B cell (primary cell): ENCODE measurements around the gene MMP15. TPM values are rescaled to one million over a fixed set of nuclear protein-coding genes. Genes with fewer than 3 reads are reported as not detected.

ENCODE experiments used
- ATAC-seq: fragments of 200-7000 bp; cut with Tn5 transposase; one replicate; pipeline ENCODE4 v1.10.0; 2021; ENCODE audit warnings: low read depth, mild to moderate bottlenecking, moderate number of reproducible peaks, moderate library complexity
- CTCF ChIA-PET: fragments of 350-600 bp; sonication (Branson Sonifier 250); formaldehyde crosslinking; loops from one replicate; lab custom pipeline; 2021; ENCODE audit warnings: antibody characterized with exemption, inconsistent platforms; lab: Charles Lee
- POLR2A ChIA-PET: fragments of 350-600 bp; sonication (Branson Sonifier 250); formaldehyde crosslinking; loops from one replicate; lab custom pipeline; 2021; ENCODE audit warnings: antibody characterized with exemption; lab: Charles Lee
- DNase-seq: peaks from one replicate; pipeline ENCODE4 v3.0.0; 2013
- H2AFZ ChIP-seq: 2 replicates; pipeline ENCODE4 v1.6.1; 2012; ENCODE audit warnings: mild to moderate bottlenecking, low read depth, low read length; ENCODE audit not compliant: insufficient read depth, poor library complexity, severe bottlenecking
- H3K27ac ChIP-seq, 2 donors: 1 replicate in 1 of 2; 2 replicates in 1 of 2; pipeline ENCODE4 v1.5.1; 2012 to 2013; ENCODE audit warnings: low read length in 2 of 2, mild to moderate bottlenecking in 2 of 2, moderate library complexity in 1 of 2
- H3K27me3 ChIP-seq, 4 experiments: fragments of 200-600 bp in 1 of 4; sonication (generic) in 1 of 4; replicated peaks in 1 of 4; 1 replicate in 2 of 4; 2 replicates in 2 of 4; pipeline versions ENCODE4 v1.6.1 to v1.7.0; 2013 to 2016; ENCODE audit warnings: low read length in 3 of 4, mild to moderate bottlenecking in 2 of 4, mixed read lengths in 1 of 4, moderate library complexity in 1 of 4; ENCODE audit not compliant: insufficient read depth in 4 of 4, control insufficient read depth in 3 of 4; ENCODE audit errors: control extremely low read depth in 1 of 4
- H3K36me3 ChIP-seq, 2 experiments: replicated peaks in 1 of 2; 1 replicate in 1 of 2; 2 replicates in 1 of 2; pipeline versions ENCODE4 v1.6.1 to v1.7.1; 2013; ENCODE audit warnings: low read length in 1 of 2; ENCODE audit not compliant: insufficient read depth in 2 of 2, control insufficient read depth in 1 of 2; ENCODE audit errors: control extremely low read depth in 1 of 2, extremely low read depth in 1 of 2
- H3K4me1 ChIP-seq, 2 donors: fragments of 200-600 bp in 1 of 2; sonication (generic) in 1 of 2; 1 replicate in 1 of 2; 2 replicates in 1 of 2; pipeline versions ENCODE4 v1.5.1 to v1.6.1; 2013 to 2017; ENCODE audit warnings: low read length in 2 of 2; ENCODE audit not compliant: control insufficient read depth in 2 of 2, insufficient read depth in 2 of 2
- H3K4me2 ChIP-seq: replicated peaks from 2 replicates; pipeline ENCODE3; 2012; ENCODE audit warnings: mild to moderate bottlenecking, low read depth, low read length; ENCODE audit not compliant: poor library complexity, severe bottlenecking
- H3K4me3 ChIP-seq, 5 experiments: fragments of 200-600 bp in 1 of 5; sonication (generic) in 1 of 5; 1 replicate in 3 of 5; 2 replicates in 2 of 5; pipeline versions ENCODE4 v1.5.1 to v1.7.0; 2011 to 2016; ENCODE audit warnings: low read length in 4 of 5, mild to moderate bottlenecking in 4 of 5, low read depth in 2 of 5, control low read depth in 1 of 5, moderate library complexity in 1 of 5; ENCODE audit not compliant: insufficient read depth in 1 of 5; ENCODE audit errors: control extremely low read depth in 1 of 5, extremely low read depth in 1 of 5
- H3K79me2 ChIP-seq: fragments of 200-600 bp; sonication (generic); one replicate; pipeline ENCODE4 v1.6.0; 2016; ENCODE audit warnings: low read length; ENCODE audit not compliant: control insufficient read depth, insufficient read depth
- H3K9ac ChIP-seq: fragments of 200-600 bp; sonication (generic); 2 replicates; pipeline ENCODE4 v1.6.1; 2017; ENCODE audit warnings: mild to moderate bottlenecking, low read length, moderate library complexity
- H3K9me3 ChIP-seq, 3 donors: one replicate each; pipeline versions ENCODE4 v1.6.1 to v1.7.1; 2013; ENCODE audit warnings: low read length in 2 of 3; ENCODE audit not compliant: control insufficient read depth in 2 of 3, insufficient read depth in 1 of 3; ENCODE audit errors: control extremely low read depth in 1 of 3
- H4K20me1 ChIP-seq: 2 replicates; pipeline ENCODE4 v1.6.0; 2012; ENCODE audit warnings: mild to moderate bottlenecking, low read length; ENCODE audit not compliant: insufficient read depth, control insufficient read depth, poor library complexity, severe bottlenecking
- H3K27ac Mint-ChIP-seq: one replicate; pipeline ENCODE4 v1.8.0; 2021; ENCODE audit warnings: mixed read lengths
- H3K27me3 Mint-ChIP-seq: one replicate; pipeline ENCODE4 v1.8.0; 2021; ENCODE audit warnings: mixed read lengths
- H3K4me1 Mint-ChIP-seq: one replicate; pipeline ENCODE4 v1.8.0; 2021; ENCODE audit warnings: mixed read lengths
- H3K4me3 Mint-ChIP-seq: one replicate; pipeline ENCODE4 v1.8.0; 2021; ENCODE audit warnings: mixed read lengths
- H3K9me3 Mint-ChIP-seq: one replicate; pipeline ENCODE4 v1.8.0; 2022; ENCODE audit warnings: mixed read lengths; ENCODE audit not compliant: insufficient read depth
- EZH2 ChIP-seq: IDR thresholded peaks from 2 replicates; pipeline ENCODE4 v1.6.1; 2012; ENCODE audit warnings: borderline replicate concordance, low read depth, mild to moderate bottlenecking, moderate library complexity, low read length; ENCODE audit not compliant: insufficient read depth, poor library complexity, severe bottlenecking
- WGBS: methylation state at CpG from one replicate; pipeline ENCODE4 v1.1.5; 2013; ENCODE audit warnings: missing lambda C conversion rate; ENCODE audit not compliant: insufficient coverage; 5-methylcytosine and 5-hydroxymethylcytosine counted together
- intact Hi-C: fragments of 100-400 bp; cut with micrococcal nuclease; formaldehyde crosslinking; loops from one replicate; pipeline ENCODE4 v1.10.0; 2022
- polyA plus RNA-seq: library from polyadenylated mRNA; depleted of rRNA; stranded (reverse); fragments of >200 nt; gene quantifications from 2 replicates; pipeline ENCODE4 v1.2.3, GENCODE V29; 2012
- total RNA-seq, 2 donors: library from RNA; stranded (reverse); fragments of 120-200 nt in 1 of 2; gene quantifications; 1 replicate in 1 of 2; 2 replicates in 1 of 2; pipeline versions ENCODE4 v1.2.3 to v1.2.4, GENCODE V29; 2013 to 2022
- TF ChIP-seq, protein P1 (sequence below): fragments of 200-600 bp; IDR thresholded peaks from one replicate; pipeline ENCODE4 v1.8.0; 2022; ENCODE audit warnings: antibody characterized with exemption, mild to moderate bottlenecking

The MMP15 gene
- total and polyA plus RNA-seq, 2 donors (not counting 1 experiment from before 2014, with no cell fraction given): not detected

DNA sequence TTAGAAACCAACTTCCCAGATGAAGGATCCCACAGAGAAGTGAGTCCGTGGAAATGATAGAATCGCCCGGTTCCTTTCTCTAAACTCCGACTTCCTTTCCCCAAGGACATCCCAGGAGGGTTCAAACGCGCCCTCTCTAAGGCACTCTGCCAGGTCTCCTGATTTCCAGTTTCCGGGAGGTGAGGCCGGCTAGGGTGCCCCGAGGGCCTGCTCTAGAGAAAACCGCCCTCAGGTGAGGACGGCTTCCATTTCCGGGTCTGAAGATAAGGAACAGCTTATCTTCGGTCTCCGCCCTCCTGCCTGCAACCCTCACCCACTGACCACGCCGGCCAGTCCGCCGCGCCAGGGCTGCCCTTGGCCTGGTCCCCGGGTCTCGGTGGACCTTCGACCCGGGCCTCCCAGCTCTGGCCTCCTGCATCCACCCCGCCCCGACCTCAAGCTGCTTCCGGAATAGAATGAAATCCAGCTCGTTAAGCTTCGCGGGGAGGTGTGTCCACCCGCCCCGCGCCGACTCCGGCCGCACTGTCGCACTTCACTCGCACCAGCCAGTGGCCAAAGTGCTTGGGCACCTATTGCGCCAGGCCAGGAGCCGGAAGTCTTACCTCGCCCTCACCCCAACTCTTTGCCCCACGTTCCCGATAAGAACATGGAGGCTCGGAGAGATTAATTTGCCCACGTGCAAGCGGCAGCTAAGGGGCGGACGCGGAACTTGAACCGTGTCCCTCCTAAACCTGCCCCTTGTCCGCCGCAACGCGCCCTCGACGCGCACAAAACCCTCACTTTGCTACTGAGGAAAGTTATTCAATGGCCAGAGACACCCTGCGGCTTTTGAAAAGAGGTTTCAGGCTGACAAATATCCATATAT is 836 bp upstream of the MMP15 start:
- Histone ChIP-seq H4K20me1 (no peaks in the 10 kb centered on the region), H3K79me2 (no peaks in the 10 kb centered on the region), H2AFZ (peak overlapping the region; percentile 87), H3K27me3 (peaks cover 0 to 44% (median 11%) of the 10 kb centered on the region in 4 experiments), H3K4me2 (peak overlapping the region; percentile 98), H3K36me3 (no peaks in the 10 kb centered on the region), H3K9me3 (no peaks in the 10 kb centered on the region), H3K4me1 (peaks cover 25 to 26% of the 10 kb centered on the region in 2 donors), H3K27ac (no peak overlapping the region), H3K4me3 (peak overlapping the region; percentile 19 to 72 (median 58)), H3K9ac (peak overlapping the region; percentile 70)
- Mint-ChIP-seq H3K27me3 (peaks cover 26% of the 10 kb centered on the region), H3K4me1 (peaks cover 11% of the 10 kb centered on the region), H3K4me3 (peak overlapping the region; percentile 94), H3K27ac (peak overlapping the region; percentile 83), H3K9me3 (no peaks in the 10 kb centered on the region)
- DNase-seq: peak; percentile 40
- WGBS: 22% methylated on average over 56 of the region's 57 CpGs
- ATAC-seq: peak; percentile 10
- intact Hi-C loops: loop anchor here (10.0 kb wide), 1 partner anchor 460 kb away; no protein-coding TSS in a partner anchor
- ChIA-PET POLR2A (interaction anchor here (0.5 to 0.7 kb wide), 3 partner anchors 25 to 309 kb away, joined by 3 to 5 read pairs (median 3); no protein-coding TSS in a partner anchor), CTCF (interaction anchor here (0.6 to 1.9 kb wide), 7 partner anchors 23 to 282 kb away, joined by 3 to 8 read pairs (median 4); partner anchors contain the start of gene USB1)
- TF ChIP-seq EZH2: no peak
- TF ChIP-seq, protein P1, sequence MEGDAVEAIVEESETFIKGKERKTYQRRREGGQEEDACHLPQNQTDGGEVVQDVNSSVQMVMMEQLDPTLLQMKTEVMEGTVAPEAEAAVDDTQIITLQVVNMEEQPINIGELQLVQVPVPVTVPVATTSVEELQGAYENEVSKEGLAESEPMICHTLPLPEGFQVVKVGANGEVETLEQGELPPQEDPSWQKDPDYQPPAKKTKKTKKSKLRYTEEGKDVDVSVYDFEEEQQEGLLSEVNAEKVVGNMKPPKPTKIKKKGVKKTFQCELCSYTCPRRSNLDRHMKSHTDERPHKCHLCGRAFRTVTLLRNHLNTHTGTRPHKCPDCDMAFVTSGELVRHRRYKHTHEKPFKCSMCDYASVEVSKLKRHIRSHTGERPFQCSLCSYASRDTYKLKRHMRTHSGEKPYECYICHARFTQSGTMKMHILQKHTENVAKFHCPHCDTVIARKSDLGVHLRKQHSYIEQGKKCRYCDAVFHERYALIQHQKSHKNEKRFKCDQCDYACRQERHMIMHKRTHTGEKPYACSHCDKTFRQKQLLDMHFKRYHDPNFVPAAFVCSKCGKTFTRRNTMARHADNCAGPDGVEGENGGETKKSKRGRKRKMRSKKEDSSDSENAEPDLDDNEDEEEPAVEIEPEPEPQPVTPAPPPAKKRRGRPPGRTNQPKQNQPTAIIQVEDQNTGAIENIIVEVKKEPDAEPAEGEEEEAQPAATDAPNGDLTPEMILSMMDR: no peak
